Fibroblast of skin of left quadriceps (primary cell): ENCODE measurements around the gene RALGPS1.
"Not testable (repeated sequence)": the region's sequence is repeated elsewhere in the genome, so short reads cannot be mapped to it uniquely, and the experiment has no call there.

Experiments
- DNase-seq, 2 experiments: peaks; one replicate each; pipeline ENCODE4 v3.0.0-alpha.2; 2013; ENCODE audit warnings: low read depth in 2 of 2

Gene RALGPS1

DNA sequence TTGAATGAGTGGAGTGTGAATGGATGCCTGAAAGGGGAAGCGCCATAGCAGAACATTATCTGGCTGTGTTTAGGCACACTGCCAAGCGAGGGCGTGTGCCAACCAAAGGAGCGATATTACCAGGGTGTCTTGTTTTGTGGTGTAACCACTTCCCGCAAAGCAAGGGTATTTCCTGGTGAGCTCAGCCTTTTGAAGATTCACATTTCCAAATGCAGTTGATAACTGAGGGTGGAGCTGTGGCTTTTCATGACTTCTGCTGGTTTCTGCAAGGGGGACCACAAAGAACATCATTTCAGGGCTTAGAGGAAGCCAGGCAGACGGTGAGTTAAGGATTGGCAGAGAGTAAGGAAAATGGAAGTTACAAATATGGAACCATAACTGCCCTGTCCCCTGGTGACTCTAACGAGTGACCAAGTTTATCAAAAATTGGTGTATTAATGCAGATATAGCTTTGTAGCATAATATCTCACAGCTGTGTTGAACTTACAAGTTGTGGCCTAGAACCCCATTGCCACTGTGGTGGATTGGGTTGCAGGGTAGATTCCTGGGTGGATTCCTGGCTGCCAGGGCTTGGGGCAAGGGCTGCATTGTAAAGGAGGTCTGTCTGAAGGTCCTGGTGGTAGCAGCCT, 71.4 kb downstream of the RALGPS1 start:
- peak in 1 of 2 experiments; percentile 27 for DNase-seq

DNA sequence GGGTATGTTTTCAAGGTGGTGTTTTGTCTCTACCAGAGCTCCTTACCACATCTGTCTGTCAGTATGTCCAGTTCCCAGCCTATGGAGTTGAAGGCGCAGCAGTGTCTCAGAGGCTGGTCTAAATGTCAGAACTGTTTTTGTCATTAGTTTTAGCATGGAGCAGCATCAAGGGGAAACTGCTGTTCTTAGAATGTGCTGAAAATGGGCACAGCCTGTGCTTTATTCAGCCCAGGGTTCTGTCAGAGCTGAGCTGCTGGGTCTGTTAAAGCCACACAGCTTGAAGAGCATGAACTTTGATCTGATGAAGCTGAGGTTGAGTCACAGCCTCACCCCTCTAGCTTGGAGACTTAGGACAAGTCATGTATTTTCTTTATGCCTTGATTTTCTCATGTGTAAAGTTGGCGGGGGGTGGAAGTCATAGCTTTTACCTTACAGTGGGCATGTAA, 71.9 kb downstream of the RALGPS1 start:
- no peak for DNase-seq

DNA sequence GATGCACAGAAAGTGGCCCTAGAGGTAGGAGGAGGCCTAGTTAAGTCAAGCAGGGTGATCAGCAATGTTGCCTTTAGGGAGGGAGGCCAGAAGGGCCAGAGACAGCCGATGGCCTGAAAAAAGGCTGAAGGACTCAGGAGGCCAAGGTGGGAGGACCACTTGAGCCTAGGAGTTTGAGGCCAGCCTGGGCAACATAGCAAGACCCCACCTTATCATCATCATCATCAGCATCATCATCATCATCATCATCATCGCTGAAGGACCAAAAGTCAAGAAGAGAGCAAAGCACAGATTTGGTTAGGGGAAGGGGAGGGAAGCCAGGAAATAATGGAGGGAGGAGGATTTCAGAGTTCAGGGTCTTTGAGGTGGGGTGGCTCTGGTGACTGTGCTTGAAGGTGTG, 74.3 kb downstream of the RALGPS1 start:
- no peak for DNase-seq

DNA sequence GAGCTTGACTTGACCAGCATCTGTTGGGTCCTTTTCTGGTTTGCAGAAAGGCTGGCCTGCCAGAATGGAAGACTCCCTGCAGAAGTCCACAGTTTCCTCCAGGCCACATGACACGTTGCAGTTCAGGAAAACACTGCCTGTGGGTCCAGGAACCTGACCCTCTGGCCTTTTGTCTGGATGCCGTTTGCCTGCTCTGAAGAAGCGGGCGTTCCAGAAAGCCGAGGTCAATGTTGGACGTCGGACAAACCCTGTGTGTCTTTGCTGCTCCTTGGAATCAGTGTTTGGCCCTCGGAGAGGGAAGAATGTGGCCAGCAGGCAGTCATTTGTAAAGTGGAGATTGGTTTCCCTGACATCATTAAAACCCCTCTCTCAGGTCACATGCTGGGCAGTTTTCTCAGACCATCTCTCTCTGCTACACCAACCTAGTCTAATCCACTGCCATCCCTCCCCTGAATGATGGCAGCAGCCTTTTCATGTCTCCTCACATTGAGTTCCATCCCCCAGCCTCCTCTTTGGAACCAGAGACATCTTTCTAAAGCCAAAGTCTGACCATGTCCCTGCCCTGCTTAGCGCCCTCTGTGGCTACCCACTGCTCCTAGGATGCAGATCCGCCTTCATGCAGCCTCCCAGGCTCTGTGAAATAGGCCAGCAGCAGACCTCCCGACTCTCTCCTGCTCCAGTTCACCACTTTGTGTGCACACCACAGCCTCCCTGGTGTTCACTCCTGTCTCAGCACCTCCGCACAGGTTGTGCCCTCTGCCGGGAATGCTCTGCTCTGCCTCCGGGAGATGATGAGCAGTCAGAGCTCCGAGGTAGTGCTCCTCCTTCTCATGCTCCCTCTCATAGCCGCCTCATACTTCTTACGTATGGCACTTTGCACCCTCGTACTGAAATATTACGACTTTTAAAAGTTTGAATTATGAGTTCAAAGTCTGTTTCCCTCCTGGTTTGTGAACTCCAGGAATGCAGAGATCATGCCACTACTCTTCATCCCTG, 75.6 kb downstream of the RALGPS1 start:
- no peak for DNase-seq

- no peak for DNase-seq
These were observed 76.6 kb downstream of the RALGPS1 start for GRCh38 chr9:126991183-126991582.

- DNase-seq = no peak
These were observed 77.8 kb downstream of the RALGPS1 start for GRCh38 chr9:126992427-126992826.

- no peak for DNase-seq
These were observed 84.9 kb downstream of the RALGPS1 start for GRCh38 chr9:126999315-127000068.

- no peak for DNase-seq
These were observed 90.6 kb downstream of the RALGPS1 start for GRCh38 chr9:127004946-127005769.

GRCh38 chr9:127005770-127006314, 91.3 kb downstream of the RALGPS1 start:
- DNase-seq = no peak

DNA sequence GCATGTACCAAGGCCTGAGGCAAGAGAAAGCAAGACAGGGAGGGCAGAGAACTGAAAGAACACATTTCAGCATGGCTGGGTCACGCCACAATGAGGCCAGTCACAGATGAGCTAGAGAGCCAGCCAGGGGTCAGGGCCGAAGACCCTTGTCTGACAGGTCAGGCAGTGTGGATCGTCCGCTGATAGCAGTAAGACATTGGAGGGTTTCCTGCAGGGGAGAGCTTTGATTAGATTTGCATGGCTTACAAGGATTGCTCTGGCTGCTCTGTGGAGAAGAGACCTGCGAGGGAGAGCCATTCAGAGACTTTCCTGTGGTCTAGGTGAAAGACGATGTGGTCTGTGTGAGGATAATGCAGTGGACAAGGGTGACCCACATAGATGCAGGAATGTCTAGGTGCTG, 93.1 kb downstream of the RALGPS1 start:
- DNase-seq = no peak

- DNase-seq = no peak
These were observed 93.5 kb downstream of the RALGPS1 start for GRCh38 chr9:127008076-127008475.

- DNase-seq = no peak
These were observed 97.2 kb downstream of the RALGPS1 start for GRCh38 chr9:127011772-127012171.

DNA sequence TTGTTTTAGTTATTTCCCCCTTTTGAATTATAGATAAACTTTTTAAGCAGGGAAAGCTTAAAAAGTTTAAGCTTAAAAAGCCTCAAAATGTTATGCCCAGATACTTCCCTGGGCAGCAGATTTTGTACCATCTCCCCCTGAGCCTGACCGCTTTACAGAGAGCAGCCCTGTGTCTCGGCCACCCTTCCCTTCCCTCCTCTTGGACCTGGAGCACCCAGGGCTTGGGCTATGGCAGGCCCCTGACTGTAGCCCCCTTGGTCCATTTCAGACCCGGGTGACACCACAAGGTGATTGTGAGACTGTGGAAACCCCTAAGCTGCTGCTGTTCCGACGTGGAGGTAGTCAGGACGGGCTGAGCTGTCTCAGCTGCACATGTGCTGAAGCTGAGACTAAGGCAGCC, 97.7 kb downstream of the RALGPS1 start:
- no peak for DNase-seq

DNA sequence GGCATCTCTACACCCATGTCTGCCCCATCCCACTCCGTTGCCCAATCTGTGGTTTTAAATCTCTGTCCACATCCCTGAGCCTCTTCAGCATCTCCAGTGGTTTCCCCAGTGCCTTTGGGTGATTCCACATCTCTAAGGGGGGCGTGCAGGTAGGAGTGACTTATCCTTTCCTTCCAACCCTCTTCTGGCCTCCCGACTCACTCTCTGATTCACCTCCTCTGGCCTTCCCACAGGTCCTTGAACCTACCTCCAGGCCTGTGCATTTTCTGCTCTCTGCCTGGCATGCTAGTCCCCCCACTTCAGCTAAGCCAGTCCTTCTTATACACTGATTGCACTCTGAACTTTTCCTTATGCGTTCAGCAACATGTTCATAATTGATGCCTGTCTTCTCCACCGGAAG, 99.0 kb downstream of the RALGPS1 start:
- no peak for DNase-seq

- DNase-seq = peak; percentile 52 to 58
These were observed 99.8 kb downstream of the RALGPS1 start for GRCh38 chr9:127014216-127014909.

- no peak for DNase-seq
These were observed 100.4 kb downstream of the RALGPS1 start for GRCh38 chr9:127014910-127015540.

DNA sequence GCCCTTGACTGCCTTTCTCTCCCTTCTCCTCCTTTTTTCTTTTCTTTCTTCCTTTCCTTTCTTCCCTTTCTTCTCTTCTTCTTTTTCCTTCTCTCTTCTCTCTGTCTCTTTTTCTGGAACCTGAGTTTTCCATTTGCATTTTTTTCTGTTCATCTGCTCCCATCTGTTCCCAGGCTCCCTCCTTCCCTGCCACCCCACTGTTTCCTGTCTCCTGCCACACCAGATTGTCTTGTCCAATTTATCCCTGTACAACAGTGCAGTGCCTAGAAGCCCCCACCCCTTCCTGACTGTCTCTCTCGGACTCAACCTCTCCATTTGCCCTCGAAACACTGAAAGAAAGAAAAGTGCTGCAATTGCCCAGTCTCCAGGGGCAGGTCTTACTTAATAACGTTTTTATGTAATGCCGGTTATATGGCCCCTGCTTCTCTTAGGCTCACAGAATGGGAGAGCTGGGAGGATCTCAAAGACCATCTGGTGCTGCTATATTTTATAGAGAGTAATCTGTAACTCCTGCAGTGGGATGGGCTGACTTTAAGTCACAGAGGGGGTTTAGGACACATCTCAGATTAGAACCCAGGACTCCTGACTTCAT, 101.4 kb downstream of the RALGPS1 start:
- no peak for DNase-seq

- DNase-seq = not testable (repeated sequence)
These were observed 103.4 kb downstream of the RALGPS1 start for GRCh38 chr9:127017979-127018378.

- DNase-seq = no peak
These were observed 104.4 kb downstream of the RALGPS1 start for GRCh38 chr9:127018935-127019334.
